GM12891 (cell line): Measurements from ENCODE around the gene CDC14B.

Source experiments
- PAX5 ChIP-seq: IDR thresholded peaks from 2 replicates; pipeline ENCODE4 v1.6.1; 2011; ENCODE audit warnings: low read length, moderate library complexity, mild to moderate bottlenecking; ENCODE audit not compliant: insufficient read depth, severe bottlenecking
- POLR2A ChIP-seq: IDR thresholded peaks from 2 replicates; pipeline ENCODE4 v1.6.1; 2011; ENCODE audit warnings: low read depth, low read length, control low read depth
- POLR2AphosphoS5 ChIP-seq: IDR thresholded peaks from 2 replicates; pipeline ENCODE4 v1.6.1; 2011; ENCODE audit warnings: low read depth, low read length, control low read depth
- POU2F2 ChIP-seq: IDR thresholded peaks from 2 replicates; pipeline ENCODE4 v1.6.1; 2011; ENCODE audit warnings: low read depth, mild to moderate bottlenecking, control low read depth, low read length, moderate library complexity
- SPI1 ChIP-seq: IDR thresholded peaks from 2 replicates; pipeline ENCODE4 v1.6.1; 2011; ENCODE audit warnings: low read depth, low read length, control low read depth
- TAF1 ChIP-seq: IDR thresholded peaks from 2 replicates; pipeline ENCODE4 v1.6.1; 2011; ENCODE audit warnings: low read depth, low read length, control low read depth

DNA sequence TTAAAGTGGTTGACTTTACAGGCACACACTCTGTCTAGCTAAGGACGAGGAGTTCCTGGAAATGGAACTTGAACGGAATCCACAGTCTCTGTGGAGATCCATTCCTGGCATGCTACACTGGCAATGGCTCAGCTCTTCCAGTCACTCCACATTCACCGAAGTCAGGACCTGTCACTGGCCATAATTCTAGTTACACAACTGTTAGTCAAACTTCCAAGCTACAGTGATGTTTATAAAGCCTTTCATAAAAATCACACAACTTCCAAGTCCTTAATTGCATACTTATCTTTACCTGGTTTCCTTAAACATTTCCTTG lies 15.7 kb downstream of the CDC14B start:
- TF ChIP-seq SPI1 = no peak
- TF ChIP-seq POLR2AphosphoS5 = no peak
- TF ChIP-seq POLR2A = no peak
- no peak for TF ChIP-seq TAF1
- no peak for TF ChIP-seq POU2F2
- TF ChIP-seq PAX5 = no peak
